Neural cell (in vitro differentiated cells): Measurements from ENCODE around the gene CPSF3. TPM values are rescaled to one million over a fixed set of nuclear protein-coding genes. Genes with fewer than 3 reads are reported as not detected.

Experiments used
- H2AFZ ChIP-seq: fragments of 200-600, 300-800 bp; sonication (generic), shearing (Covaris generic); 2 replicates; pipeline ENCODE4 v1.6.0; 2014; ENCODE audit warnings: low read depth, mild to moderate bottlenecking, antibody characterized with exemption, low read length, moderate library complexity
- H3F3A ChIP-seq: fragments of 200-600 bp; shearing (Covaris generic); 2 replicates; pipeline ENCODE4 v1.6.1; 2016; ENCODE audit warnings: mild to moderate bottlenecking, moderate library complexity, mixed read lengths, antibody characterized with exemption, low read length; ENCODE audit not compliant: insufficient read depth, poor library complexity, severe bottlenecking
- H3K27ac ChIP-seq: fragments of 200-600, 300-800 bp; sonication (generic), shearing (Covaris generic); 2 replicates; pipeline ENCODE4 v1.5.1; 2014; ENCODE audit warnings: mild to moderate bottlenecking, low read length, moderate library complexity
- H3K27me3 ChIP-seq: fragments of 300-800, 200-600 bp; sonication (generic), shearing (Covaris generic); 2 replicates; pipeline ENCODE4 v1.6.0; 2014; ENCODE audit warnings: mild to moderate bottlenecking, low read depth, low read length, moderate library complexity; ENCODE audit not compliant: insufficient read depth
- H3K36me3 ChIP-seq: fragments of 300-800, 200-600 bp; sonication (generic), shearing (Covaris generic); 2 replicates; pipeline ENCODE4 v1.5.1; 2014; ENCODE audit warnings: mild to moderate bottlenecking, antibody characterized with exemption, low read length, moderate library complexity; ENCODE audit not compliant: insufficient read depth
- H3K4me2 ChIP-seq: fragments of 300-800, 200-600 bp; sonication (generic), shearing (Covaris generic); 2 replicates; pipeline ENCODE4 v1.6.0; 2014; ENCODE audit warnings: mild to moderate bottlenecking, low read length
- H3K4me3 ChIP-seq: fragments of 300-800, 200-600 bp; sonication (generic), shearing (Covaris generic); 2 replicates; pipeline ENCODE4 v1.5.1; 2014; ENCODE audit warnings: mild to moderate bottlenecking, low read length, moderate library complexity
- H3K79me2 ChIP-seq: fragments of 200-600 bp; shearing (Covaris generic); replicated peaks from 2 replicates; pipeline ENCODE4 v1.6.0; 2014; ENCODE audit warnings: mild to moderate bottlenecking, low read length, moderate library complexity; ENCODE audit not compliant: insufficient read depth
- H3K9ac ChIP-seq: fragments of 300-800, 200-600 bp; sonication (generic), shearing (Covaris generic); 2 replicates; pipeline ENCODE4 v1.6.1; 2016; ENCODE audit warnings: mild to moderate bottlenecking, low read length, mixed read lengths
- H3K9me2 ChIP-seq: fragments of 200-600 bp; shearing (Covaris generic); 2 replicates; pipeline ENCODE4 v1.6.1; 2016; ENCODE audit warnings: mild to moderate bottlenecking, low read length, mixed read lengths; ENCODE audit not compliant: insufficient read depth
- H3K9me3 ChIP-seq: fragments of 200-600, 300-800 bp; sonication (generic), shearing (Covaris generic); 2 replicates; pipeline ENCODE4 v1.6.1; 2016; ENCODE audit warnings: mild to moderate bottlenecking, mixed run types, low read length, moderate library complexity, mixed read lengths
- H4K20me1 ChIP-seq: fragments of 200-600 bp; shearing (Covaris generic); 2 replicates; pipeline ENCODE4 v1.6.1; 2016; ENCODE audit warnings: mild to moderate bottlenecking, mixed run types; ENCODE audit not compliant: insufficient read depth
- CTCF ChIP-seq: fragments of 450-650 bp; IDR thresholded peaks from 2 replicates; pipeline ENCODE4 v1.5.1; 2014; ENCODE audit warnings: antibody characterized with exemption, mild to moderate bottlenecking, moderate library complexity; ENCODE audit not compliant: poor library complexity, severe bottlenecking
- EP300 ChIP-seq: fragments of 450-650 bp; conservative IDR thresholded peaks from 2 replicates; pipeline ENCODE4 v1.6.1; 2014; ENCODE audit warnings: antibody characterized with exemption, mild to moderate bottlenecking, moderate library complexity; ENCODE audit not compliant: poor library complexity, severe bottlenecking
- EZH2 ChIP-seq: fragments of 200-600, 300-800 bp; shearing (Covaris generic), sonication (generic); IDR thresholded peaks from 2 replicates; pipeline ENCODE4 v1.6.1; 2014; ENCODE audit warnings: antibody characterized with exemption, low read length, borderline replicate concordance, mild to moderate bottlenecking; ENCODE audit not compliant: insufficient read depth, poor library complexity, severe bottlenecking
- MXI1 ChIP-seq: fragments of 450-650 bp; conservative IDR thresholded peaks from 2 replicates; pipeline ENCODE4 v1.6.1; 2014; ENCODE audit warnings: antibody characterized with exemption, mild to moderate bottlenecking; ENCODE audit not compliant: poor library complexity, severe bottlenecking
- POLR2AphosphoS5 ChIP-seq: IDR thresholded peaks from 2 replicates; pipeline ENCODE4 v1.6.1; 2012
- RAD21 ChIP-seq: fragments of 450-650 bp; conservative IDR thresholded peaks from 2 replicates; pipeline ENCODE4 v1.6.1; 2014; ENCODE audit warnings: antibody characterized with exemption, mild to moderate bottlenecking, moderate library complexity
- REST ChIP-seq: IDR thresholded peaks from 2 replicates; pipeline ENCODE4 v1.6.1; 2012; ENCODE audit warnings: borderline replicate concordance
- SMC3 ChIP-seq: fragments of 450-650 bp; conservative IDR thresholded peaks from 2 replicates; pipeline ENCODE4 v1.6.1; 2014; ENCODE audit warnings: antibody characterized with exemption, mild to moderate bottlenecking, moderate library complexity; ENCODE audit not compliant: poor library complexity
- TAF1 ChIP-seq: IDR thresholded peaks from 2 replicates; pipeline ENCODE4 v1.6.1; 2012; ENCODE audit warnings: low read depth
- polyA plus RNA-seq: library from polyadenylated mRNA; depleted of rRNA; stranded (reverse); fragments of >200 nt; gene quantifications from 2 replicates; pipeline ENCODE4 v1.2.3, GENCODE V29; 2014

Gene CPSF3
- polyA plus RNA-seq, 1 donor from 2014 or later = 56.0 TPM

GRCh38 chr2:9483107-9483506 lies 59.7 kb downstream of the CPSF3 start:
- Histone ChIP-seq H3K27me3 (no peaks in the 10 kb centered on the region), H3K9me3 (no peaks in the 10 kb centered on the region), H3K4me2 (no peak overlapping the region), H3K27ac (no peak overlapping the region), H3K36me3 (no peaks in the 10 kb centered on the region), H3F3A (no peaks in the 10 kb centered on the region), H3K4me3 (no peak overlapping the region), H3K9me2 (no peaks in the 10 kb centered on the region), H4K20me1 (no peaks in the 10 kb centered on the region), H3K9ac (no peak overlapping the region), H2AFZ (no peak overlapping the region), H3K79me2 (no peaks in the 10 kb centered on the region)
- no peak for TF ChIP-seq POLR2AphosphoS5

- no peak overlapping the region for H3K4me3 ChIP-seq
- no peak overlapping the region for H2AFZ ChIP-seq
- H3K79me2 ChIP-seq = no peaks in the 10 kb centered on the region
- no peak overlapping the region for H3K4me2 ChIP-seq
- H3K27ac ChIP-seq = no peak overlapping the region
- no peak for TF ChIP-seq RAD21
- no peaks in the 10 kb centered on the region for H4K20me1 ChIP-seq
- H3K36me3 ChIP-seq = no peaks in the 10 kb centered on the region
- no peaks in the 10 kb centered on the region for H3F3A ChIP-seq
- H3K9ac ChIP-seq = no peak overlapping the region
- no peaks in the 10 kb centered on the region for H3K9me3 ChIP-seq
- no peaks in the 10 kb centered on the region for H3K9me2 ChIP-seq
- H3K27me3 ChIP-seq = no peaks in the 10 kb centered on the region
Measured at GRCh38 chr2:9484533-9484932, 61.1 kb downstream of the CPSF3 start.

- Histone ChIP-seq H3K4me3 (no peak overlapping the region), H3K4me2 (no peak overlapping the region), H3K27ac (no peak overlapping the region), H3K27me3 (no peaks in the 10 kb centered on the region), H2AFZ (no peak overlapping the region), H3K9ac (no peak overlapping the region), H3K36me3 (peaks cover 9% of the 10 kb centered on the region), H3K79me2 (no peaks in the 10 kb centered on the region), H3K9me3 (no peaks in the 10 kb centered on the region), H3K9me2 (no peaks in the 10 kb centered on the region), H4K20me1 (no peaks in the 10 kb centered on the region), H3F3A (no peaks in the 10 kb centered on the region)
- TF ChIP-seq MXI1 (no peak), CTCF (no peak), SMC3 (no peak), EP300 (no peak)
Measured at GRCh38 chr2:9488583-9489547, 65.4 kb downstream of the CPSF3 start.

- H3K9me3 ChIP-seq = no peaks in the 10 kb centered on the region
- no peak overlapping the region for H2AFZ ChIP-seq
- no peaks in the 10 kb centered on the region for H3K27me3 ChIP-seq
- no peaks in the 10 kb centered on the region for H3F3A ChIP-seq
- H4K20me1 ChIP-seq = no peaks in the 10 kb centered on the region
- H3K36me3 ChIP-seq = peaks cover 9% of the 10 kb centered on the region
- no peak overlapping the region for H3K4me3 ChIP-seq
- H3K9me2 ChIP-seq = no peaks in the 10 kb centered on the region
- H3K9ac ChIP-seq = no peak overlapping the region
- H3K4me2 ChIP-seq = no peak overlapping the region
- no peak overlapping the region for H3K27ac ChIP-seq
- no peak for TF ChIP-seq EP300
- TF ChIP-seq EZH2 = no peak
- TF ChIP-seq POLR2AphosphoS5 = no peak
- TF ChIP-seq SMC3 = no peak
- no peak for TF ChIP-seq REST
- TF ChIP-seq RAD21 = no peak
- no peak for TF ChIP-seq MXI1
- TF ChIP-seq TAF1 = no peak
- no peak for TF ChIP-seq CTCF
- H3K79me2 ChIP-seq = no peaks in the 10 kb centered on the region
Measured at GRCh38 chr2:9490789-9491188, 67.3 kb downstream of the CPSF3 start.
